Activated CD4-positive, CD25-positive, alpha-beta regulatory T cell treated with anti-CD3 and anti-CD28 coated beads, Interleukin-2, amount 50 U/mL, for 24 hours (primary cell): ENCODE measurements around the gene KIF21A.

Source experiments
- ATAC-seq, 2 donors: fragments of 150-1000 bp; cut with Tn5 transposase; one replicate each; pipeline ENCODE4 v1.10.0; 2021; ENCODE audit warnings: mild to moderate bottlenecking in 1 of 2, moderate library complexity in 1 of 2

The KIF21A gene

DNA sequence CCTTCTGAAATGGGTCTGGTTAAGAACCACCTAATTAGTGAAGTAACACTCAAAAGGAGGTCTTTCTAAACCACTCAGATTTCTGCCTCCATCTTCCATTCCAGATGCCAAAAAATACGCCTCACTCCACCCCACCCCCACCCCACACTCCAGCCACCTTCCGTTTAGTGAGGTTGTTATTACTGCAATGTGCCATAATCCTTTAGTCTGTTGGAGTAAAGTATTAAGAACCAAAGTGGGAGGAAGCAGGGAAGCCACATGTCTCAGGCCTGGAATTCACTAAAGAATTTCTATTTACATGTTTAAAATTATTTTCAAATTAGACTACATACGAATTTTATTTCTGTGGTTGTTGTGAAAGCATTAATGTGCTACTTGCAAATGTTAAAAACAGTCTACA lies 7.4 kb downstream of the KIF21A start:
- no peak for ATAC-seq

DNA sequence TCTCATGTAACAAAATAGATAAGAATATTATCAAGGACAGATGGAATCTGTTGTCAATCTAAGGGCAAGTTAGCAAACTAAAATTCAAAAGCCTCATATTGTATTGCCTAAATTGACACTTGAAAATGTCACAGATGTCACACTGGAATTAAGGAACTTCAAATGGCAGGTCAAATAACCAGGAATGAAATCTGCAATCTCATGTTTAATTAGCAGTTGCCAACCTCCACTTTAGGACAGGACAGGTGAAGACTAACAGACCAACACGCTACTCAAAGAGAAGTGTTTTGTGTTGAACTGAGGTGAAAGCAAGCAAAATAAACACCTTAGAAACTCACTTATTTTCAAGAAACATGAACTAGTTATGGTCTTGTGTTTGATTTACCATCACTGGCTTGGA lies 11.1 kb downstream of the KIF21A start:
- no peak for ATAC-seq

DNA sequence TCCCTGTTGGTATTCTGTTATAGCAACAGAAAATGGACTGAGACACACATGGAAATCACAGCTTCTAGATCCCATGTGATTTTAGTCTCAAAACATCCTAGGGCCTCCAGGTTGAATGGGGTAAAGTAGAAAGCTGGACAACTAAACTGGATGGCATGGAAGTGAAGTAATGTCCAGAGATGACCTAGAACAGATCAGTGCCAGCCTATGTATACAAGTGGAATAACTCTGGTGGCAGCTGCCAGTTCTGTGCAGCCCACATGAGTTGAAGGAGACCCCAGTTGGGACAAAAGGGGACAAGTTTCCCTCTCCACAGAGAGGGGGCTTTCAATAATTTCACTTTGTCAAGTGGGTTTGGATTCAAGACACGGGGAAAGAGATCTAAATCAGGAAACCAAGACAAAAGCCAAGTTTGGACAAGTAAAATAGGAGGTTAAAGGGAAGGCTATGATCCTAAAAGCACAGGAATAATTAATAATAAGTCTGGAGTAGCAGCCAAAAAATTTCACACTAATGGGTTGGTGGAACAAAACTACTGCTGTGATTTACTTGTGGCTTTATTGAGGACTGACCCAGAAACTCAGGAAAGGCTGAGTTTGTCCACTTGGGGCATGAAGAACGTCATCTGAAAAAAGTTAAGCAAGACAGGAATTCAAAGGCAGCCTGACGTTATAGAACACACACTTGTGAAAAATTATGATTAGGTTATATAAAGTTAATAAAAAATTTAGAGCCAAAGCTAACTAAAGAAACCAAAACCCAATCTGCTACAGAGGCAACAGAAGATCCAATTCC lies 11.7 kb downstream of the KIF21A start:
- no peak for ATAC-seq

DNA sequence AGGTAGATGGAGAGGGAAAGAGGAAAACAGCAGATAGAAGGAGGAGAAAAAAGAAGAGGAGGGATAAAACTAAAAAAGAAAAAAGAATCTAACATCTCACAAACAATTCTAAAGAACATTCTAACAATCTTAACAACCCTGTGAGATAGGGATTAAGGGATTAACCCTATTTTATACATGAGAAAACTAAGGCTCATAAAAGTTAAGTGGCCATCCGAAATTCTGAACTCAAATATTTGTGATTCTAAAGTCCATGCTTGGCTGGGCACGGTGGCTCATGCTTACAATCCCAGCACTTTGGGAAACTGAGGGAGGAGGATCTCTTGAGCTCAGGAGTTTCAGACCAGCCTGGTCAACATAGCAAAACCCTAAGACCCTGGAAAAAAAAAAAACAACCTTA lies 13.1 kb downstream of the KIF21A start:
- ATAC-seq = no peak

DNA sequence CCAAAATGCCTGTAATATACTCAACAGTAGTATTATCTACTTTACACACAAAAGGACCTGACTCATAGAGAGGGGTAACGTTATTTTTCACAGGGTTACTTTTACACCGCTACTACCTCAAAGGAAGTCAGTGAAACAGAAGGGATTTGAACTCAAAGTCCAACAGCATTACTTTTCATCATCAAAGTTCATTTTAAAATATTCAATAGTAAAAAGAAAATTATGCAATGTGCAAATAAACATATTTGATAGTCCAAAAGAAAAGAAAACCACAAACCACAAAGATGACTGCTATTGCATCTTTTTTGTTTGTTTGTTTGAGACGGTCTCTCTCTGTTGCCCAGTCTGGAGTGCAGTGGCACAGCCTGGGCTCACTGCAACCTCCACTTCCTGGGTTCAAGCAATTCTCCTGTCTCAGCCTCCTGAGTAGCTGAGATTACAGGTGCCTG lies 15.5 kb downstream of the KIF21A start:
- ATAC-seq = no peak

DNA sequence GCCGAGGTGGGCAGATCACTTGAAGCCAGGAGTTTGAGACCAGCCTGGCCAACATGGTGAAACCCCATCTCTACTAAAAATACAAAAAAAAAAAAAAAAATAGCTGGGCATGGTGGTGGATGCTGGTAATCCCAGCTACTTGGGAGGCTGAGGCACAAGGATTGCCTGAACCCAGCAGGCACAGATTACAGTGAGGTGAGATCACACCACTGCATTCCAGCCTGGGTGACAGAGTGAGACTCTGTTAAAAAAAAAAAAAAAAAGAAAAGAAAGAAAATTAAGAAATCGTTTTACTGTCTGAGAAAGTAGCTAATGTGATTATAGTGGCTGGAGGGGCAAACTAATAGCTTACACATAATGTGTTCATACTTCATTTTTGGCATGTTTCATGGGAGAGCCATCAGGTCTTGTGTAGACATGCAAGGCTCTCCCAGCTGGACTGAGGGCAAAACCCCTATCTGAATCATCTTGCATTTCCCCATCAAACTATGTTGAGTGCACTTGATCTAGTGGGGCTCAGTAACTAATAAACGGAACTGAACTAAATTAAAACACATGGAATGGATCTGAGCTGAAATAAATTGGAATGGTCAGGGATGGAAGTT lies 16.2 kb downstream of the KIF21A start:
- no peak for ATAC-seq

DNA sequence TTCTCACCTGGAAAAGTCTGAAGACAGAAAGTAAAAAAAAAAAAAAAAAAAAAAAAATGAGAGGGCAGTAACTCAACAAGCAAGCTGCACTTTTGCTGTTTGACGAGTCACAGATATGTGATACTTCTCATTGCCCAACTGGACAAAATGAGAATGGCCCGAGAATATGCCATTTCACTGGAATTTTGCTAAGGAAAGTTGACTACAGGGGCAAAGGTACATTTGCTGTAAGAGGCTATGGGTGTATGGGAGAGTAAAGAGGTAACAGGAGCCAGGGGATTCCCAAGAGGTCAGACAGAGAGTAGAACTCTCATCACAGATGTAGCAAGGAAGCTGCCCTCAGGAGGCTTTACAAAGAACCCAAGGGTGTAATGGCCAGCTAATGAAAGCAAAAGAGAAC lies 22.9 kb downstream of the KIF21A start:
- no peak for ATAC-seq

DNA sequence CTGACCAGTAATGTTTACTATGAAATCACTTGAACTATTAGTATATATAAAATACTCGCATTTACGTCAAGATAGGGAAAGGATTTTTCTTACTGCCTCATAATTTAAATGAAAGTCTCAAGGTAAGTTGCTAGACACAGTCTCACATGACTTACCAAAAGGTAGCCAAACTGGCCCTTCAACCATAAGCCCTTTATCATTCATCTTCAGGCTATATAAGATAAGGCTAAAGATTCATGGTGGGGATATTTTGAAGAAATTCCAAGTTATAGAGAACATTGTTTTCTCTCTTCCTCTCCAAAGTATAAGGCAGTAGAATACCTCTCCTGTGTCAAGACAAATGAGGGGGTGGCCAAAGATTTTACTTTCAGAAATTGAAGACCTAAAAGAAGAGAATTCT lies 23.4 kb downstream of the KIF21A start:
- no peak for ATAC-seq

DNA sequence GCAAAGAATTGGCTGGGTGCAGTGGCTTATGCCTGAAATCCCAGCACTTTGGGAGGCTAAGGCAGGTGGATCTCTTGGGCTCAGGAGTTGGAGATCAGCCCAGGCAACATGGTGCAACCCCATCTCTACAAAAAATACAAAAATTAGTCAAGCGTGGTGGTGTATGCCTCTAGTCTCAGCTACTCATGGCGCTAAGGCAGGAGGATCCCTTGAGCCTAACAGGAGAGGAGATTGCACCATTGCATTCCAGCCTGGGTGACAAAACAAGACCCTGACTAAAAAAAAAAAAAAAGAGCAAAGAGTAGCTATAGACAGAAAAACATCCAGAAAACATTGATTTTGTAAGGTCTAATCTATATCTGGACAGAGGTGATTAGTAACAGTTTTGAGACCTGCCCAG lies 25.0 kb downstream of the KIF21A start:
- ATAC-seq = no peak

DNA sequence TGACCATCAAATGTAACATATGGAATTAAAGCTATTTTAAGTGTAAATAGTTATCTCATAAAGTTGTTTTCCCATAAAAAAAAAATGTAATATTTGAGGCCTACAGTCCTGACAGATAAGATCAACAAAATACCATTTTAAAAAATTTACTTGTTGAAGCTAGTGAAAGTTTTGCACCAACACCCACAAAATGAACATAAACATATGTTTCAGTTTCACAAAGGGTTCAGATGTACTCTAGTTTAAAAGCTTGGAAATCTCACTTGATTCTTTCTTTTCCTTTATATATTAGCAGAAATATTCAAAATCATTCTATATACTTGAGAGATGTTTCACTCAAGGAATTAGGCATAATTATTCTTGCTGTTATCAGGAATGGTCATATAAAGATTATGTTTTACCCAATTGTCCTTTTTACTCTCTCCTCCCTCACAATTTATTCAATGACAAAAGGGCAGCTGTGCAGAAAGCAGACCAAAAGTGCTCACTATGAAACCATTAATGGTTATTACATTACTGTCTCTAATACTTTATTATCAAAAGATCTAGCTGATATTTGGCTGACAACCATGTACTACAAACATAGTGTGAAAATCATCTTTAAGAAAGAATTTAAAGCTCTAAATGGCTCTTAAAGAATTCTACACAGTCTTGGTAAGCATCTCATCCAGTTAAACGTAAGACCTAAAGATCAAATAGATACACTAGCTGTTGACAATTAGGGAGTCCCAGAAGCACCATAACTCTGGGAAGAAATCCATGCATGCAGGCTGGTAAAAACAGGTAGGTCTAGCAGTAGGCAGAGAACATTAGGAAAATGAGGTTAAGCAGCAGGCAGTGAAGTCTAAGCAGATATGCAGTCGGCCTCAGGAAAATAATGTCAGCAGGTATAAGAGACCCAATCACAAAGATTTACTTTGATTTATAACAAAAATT lies 28.8 kb downstream of the KIF21A start:
- no peak for ATAC-seq

DNA sequence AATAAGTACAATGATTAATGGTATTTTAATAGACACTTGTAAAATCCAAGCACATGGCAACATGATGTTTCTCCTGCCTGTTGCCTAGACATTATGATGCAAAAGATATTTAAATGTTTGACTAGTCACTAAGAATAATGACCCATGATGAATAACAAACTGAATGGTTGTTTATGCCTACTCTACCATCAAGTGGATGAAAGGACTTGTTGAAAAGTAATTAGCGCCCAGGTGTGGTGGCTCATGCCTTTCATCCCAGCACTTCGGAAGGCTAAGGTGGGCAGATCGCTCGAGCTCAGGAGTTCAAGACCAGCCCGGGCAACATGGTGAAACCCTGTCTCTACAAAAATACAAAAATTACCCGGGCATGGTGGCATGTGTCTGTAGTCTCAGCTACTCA lies 30.7 kb downstream of the KIF21A start:
- ATAC-seq = no peak

DNA sequence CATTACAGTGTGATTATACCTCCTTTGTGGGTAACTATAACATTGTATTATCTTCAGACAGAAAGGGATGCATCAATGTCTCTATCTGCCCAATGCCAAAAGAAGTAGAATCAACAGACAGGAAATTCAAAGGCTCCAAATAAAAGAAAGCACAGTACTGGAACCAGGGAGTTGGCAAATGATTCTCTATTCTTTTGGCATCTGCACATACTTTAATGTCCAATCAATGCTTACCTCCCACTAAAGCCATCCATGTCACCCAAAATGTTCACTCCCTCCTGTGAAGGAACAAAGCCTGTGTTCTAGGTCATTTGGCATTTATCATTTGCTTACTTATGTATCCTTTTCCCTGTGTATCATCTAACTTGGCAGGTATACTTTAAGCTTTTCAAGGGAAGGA lies 36.7 kb downstream of the KIF21A start:
- ATAC-seq = no peak

DNA sequence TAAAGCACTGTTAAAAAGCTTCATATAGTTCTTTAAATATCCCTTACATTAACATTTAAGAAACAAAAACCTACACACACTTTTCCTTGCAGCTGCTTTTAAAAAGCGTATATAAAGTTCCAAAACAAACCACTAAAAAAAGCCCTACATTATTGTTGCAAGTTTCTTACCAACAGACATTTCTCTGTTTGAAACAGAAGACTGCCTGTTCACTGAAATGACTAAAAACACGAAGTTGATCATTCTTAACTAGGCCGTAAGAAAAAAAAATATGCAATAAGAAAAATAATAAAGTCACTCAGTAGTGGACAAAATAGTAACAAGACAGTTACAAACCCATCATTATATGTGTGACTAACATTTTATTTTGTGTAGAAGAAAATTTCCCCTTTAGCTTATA lies 37.3 kb downstream of the KIF21A start:
- ATAC-seq = no peak

DNA sequence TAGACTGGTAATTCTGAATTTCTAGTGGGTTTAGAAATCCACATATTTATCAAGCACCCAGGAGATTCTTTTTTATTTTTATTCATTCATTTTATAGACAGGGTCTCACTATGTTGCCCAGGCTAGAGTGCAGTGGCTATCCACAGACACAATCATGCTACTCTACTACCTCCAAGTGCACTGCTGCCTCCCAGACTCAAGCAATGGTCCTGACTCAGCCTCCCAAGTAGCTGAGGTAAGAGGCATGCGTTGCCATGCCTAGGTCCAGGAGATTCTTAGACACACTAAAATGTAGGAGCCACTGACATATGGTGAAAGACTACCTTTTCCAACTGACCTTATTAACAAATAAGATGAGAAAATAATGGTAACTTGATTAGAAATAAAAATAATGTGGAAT lies 38.9 kb downstream of the KIF21A start:
- no peak for ATAC-seq

DNA sequence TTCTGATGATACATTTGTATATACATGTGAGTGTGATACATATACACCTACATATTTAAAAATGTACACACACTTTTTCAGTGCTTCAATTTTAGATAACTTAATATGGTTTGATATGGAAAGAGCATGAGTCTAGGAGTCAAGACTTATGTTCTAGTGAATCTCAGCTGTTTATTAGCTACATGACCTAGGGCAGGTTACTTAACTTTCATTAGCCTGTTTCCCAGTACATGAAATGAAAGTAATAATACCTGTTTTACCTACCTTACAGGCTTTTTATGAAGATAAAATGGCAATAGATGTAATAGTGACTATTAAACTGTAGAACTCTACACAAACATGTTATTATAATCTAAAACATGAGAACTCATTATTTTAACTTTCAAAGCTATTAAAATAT lies 39.5 kb downstream of the KIF21A start:
- no peak for ATAC-seq

DNA sequence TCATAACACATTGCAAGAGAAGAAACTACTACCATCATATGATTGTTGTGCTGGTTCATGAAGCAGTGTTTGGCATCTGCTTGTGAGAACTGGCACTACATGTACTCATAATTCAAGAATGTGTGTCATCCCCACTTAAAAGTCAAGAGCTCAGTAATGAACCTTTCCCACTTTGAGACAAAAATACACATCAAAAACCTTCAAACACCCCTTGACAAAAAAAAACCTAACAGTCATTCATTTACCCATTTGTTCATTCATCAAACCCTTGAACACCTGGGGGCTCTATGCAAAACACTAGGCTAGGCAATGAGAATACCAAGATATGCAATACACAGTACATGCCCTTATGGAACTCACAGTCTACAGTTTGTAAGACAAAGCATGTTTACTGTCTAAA lies 40.0 kb downstream of the KIF21A start:
- ATAC-seq = peak; percentile 58 to 74

DNA sequence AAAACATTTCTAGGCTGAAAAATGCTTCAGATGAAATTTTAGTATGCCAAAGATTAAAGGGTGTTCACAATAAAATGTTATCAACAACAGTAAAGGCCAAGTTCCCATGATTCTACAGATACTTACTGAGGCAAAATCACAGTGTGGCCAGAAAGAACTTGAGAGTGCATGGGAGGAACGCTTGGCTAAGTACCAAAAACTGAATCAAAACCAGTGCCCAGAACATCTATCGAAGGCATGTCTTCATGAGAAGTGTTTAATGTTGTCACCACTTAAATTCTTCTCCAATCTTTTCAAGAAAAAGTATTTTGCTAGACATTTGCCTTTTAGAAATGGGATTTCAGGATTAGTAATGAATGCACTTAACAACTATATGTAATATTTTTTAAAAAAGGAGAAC lies 41.5 kb downstream of the KIF21A start:
- no peak for ATAC-seq

DNA sequence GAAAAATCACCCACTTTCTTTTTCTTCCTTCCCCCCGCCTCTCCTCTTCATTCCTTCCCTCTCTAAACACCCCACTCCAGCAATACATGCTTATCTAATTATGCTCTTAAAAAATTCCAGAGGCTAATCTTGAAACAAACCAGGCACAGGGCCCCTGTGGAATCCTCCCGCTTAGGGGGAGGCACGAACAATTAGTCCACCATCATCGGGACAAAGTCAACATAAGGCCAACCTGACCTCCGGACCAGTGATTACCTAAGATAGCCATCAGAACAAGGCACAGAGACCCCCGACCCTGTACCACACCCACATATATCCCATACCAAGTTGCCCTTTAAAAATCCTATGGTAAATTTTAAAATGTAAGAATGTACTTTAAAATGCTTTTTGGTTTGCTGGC lies 47.1 kb downstream of the KIF21A start:
- ATAC-seq = no peak

DNA sequence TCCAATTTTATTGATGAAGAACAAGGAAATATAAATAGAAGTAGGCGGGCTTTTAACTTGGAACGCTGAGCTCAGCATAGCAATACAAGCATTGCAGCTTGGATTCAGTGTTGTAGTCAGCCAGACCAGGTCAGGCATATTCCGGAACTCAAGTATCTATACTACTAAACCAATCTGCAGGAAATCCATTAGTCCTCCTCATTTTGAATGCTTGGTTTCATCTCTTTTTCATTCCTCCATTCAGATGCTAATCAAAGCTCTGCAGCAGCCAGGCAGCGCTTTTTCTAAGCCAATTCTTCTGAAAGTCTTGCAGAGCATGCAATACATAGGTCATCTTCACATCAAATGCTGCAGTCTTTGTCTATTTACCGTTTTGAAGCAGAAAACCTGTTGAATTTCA lies 49.0 kb downstream of the KIF21A start:
- no peak for ATAC-seq

DNA sequence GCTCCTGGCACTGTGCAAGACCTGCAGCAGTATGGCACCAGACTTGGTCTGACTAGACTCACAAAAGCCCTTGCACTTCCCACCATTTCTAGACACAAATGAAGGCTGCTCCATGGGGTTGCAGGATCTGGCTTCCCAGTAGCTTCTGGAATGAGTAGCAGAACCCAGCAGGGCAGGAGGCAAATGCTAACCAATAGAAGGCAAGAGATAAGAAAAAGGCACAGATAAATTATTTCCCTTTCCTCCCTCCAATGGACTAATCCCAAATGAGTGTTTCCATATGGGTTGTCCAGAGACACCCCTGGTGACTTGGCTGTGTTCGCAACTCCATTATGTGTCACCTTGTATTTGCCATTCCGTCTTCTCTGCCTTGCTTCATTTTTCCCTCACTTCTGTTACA lies 49.7 kb downstream of the KIF21A start:
- no peak for ATAC-seq

DNA sequence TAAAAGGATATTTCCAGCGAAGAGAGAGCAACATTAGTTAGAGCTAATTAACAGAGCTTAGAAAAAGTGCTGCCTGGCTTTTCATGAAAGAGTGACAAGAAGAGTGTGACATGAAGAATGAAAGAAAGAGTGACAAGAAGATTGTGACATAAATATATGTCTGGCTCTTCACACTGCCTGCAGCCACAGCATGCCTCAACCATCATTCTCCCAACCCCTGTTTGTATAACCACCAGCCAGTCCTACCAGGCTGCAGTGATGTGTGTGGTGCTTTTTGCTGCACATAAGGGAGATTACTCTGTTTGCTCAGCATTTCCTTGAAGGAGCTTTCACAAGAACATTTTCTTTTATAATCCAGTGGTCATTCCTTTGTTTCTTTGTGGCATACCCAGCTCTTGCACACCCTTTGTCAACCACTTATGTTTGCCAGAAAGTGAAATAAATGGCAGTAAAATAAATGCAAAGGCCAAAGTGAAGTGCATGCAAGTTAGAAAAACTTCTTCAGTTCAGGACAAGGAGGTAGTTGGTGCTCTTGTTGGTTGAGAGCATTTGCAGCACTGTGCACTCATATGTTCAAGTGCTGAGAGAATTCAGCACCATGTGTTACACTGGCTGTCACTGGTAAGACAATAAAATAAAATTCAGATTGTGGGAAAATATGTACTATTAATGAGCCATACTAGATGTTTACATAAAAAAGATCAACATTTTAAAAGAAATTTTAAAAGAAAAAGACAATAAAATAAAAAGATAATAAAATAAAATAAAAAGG lies 50.6 kb downstream of the KIF21A start:
- ATAC-seq = no peak

DNA sequence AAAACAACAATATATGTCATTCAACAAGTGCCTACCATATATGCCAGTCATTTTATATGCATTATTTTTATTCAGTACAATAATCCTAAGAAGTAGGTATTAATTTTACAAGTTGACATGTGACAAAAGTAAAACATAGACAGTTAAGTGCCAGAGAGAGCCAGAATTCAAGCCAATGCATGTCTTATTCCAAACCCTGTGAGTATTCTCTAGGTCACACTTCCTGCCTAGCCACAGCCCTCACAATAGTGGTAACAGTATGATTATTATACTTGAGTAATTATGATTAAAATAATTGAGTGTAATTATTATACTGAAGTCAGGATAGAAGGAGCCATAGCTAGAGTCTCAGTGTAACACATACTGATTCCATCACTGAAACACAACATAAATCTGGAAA lies 52.2 kb downstream of the KIF21A start:
- ATAC-seq = no peak
